ENCODE measurements around the gene MFAP4.

DNA sequence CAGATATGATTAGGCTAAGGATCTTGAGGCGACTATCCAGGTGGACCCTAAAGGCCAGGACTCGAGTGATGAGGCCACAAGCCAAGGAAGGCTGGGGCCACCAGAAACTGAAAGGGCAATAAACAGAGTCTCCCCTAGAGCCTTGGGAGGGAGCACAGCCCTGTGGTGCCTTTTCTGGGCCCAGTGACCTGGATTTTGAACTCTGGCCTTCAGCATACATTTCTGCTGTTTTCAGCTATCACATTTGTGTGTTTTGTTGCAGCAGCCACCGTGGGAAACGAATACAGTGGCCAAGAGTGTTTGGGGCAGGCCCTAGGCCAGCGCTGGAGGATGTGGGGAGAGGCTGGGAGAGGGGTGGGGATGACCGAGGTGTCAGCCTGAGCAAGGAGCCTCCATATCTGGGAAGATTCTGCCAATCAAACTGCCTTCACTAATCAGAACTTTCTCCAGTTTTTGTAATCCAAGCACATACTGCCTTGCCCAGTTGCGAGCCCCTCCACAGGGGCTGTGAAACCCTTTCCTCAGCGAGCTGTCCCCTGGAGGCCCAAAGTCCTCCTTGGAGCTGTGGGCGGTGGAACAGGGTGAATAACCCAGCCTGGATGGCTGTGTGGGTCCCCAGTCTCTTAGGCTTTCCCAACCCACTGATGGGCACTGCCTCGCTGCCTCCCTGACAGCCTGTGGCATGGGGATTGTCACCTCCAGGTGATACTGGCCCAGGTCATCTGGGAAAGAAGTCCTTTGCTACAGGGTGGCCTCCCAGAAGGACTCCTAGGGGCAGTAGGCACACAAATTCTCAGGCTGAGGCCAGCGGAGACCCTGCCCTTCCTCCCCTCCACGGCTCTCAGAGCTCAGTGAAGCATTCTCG, 41.3 kb downstream of the MFAP4 start:
- TF ChIP-seq POLR2A (IDR thresholded peaks at IDR 0.05; ENCODE audit: low read depth) = no peak
- TF ChIP-seq, protein P1, sequence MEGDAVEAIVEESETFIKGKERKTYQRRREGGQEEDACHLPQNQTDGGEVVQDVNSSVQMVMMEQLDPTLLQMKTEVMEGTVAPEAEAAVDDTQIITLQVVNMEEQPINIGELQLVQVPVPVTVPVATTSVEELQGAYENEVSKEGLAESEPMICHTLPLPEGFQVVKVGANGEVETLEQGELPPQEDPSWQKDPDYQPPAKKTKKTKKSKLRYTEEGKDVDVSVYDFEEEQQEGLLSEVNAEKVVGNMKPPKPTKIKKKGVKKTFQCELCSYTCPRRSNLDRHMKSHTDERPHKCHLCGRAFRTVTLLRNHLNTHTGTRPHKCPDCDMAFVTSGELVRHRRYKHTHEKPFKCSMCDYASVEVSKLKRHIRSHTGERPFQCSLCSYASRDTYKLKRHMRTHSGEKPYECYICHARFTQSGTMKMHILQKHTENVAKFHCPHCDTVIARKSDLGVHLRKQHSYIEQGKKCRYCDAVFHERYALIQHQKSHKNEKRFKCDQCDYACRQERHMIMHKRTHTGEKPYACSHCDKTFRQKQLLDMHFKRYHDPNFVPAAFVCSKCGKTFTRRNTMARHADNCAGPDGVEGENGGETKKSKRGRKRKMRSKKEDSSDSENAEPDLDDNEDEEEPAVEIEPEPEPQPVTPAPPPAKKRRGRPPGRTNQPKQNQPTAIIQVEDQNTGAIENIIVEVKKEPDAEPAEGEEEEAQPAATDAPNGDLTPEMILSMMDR (IDR thresholded peaks at IDR 0.05) = no peak

All from esophagus muscularis mucosa (tissue), 3 donors.